Activated CD4-positive, alpha-beta T cell treated with anti-CD3 and anti-CD28 coated beads, Interleukin-2, amount 50 U/mL, for 1 hour (primary cell): ENCODE measurements around the gene SLC44A1.

ENCODE experiments used
- DNase-seq: peaks from one replicate; pipeline ENCODE4 v3.0.0-alpha.2; 2020

The SLC44A1 gene

GRCh38 chr9:105485131-105485530 lies 240.7 kb downstream of the SLC44A1 start:
- no peak for DNase-seq
